K562 (cell line): ENCODE data around the gene UBXN10. TPM values are rescaled to one million over a fixed set of nuclear protein-coding genes. Genes with fewer than 3 reads are reported as not detected.

Source experiments
- AFF4 ChIP-seq: sonication (generic); formaldehyde crosslinking; IDR thresholded peaks from 2 replicates; pipeline ENCODE4 v1.8.0; 2023; ENCODE audit warnings: mild to moderate bottlenecking, missing genetic modification reagents
- FOSL1 ChIP-seq: fragments of 200-800 bp; sonication (Bioruptor generic); conservative IDR thresholded peaks from 2 replicates; pipeline ENCODE4 v1.6.1; 2016; ENCODE audit warnings: missing genetic modification characterization, missing compliant biosample characterization
- FOXJ3 ChIP-seq: sonication (generic); formaldehyde crosslinking; IDR thresholded peaks from 2 replicates; pipeline ENCODE4 v1.4.0; 2020; ENCODE audit warnings: mild to moderate bottlenecking, missing genetic modification reagents
- NEUROD1 ChIP-seq: fragments of 150-350 bp; IDR thresholded peaks from 2 replicates; pipeline ENCODE4 v1.6.1; 2014; ENCODE audit warnings: borderline replicate concordance, low read length, low read depth; ENCODE audit not compliant: partially characterized antibody
- NRF1 ChIP-seq, 2 experiments: fragments of 450-650 bp; IDR thresholded peaks in 1 of 2; conservative IDR thresholded peaks in 1 of 2; 2 replicates each; pipeline ENCODE4 v1.6.1; 2014; ENCODE audit warnings: mild to moderate bottlenecking in 2 of 2
- PHB2 ChIP-seq: fragments of 450-650 bp; IDR thresholded peaks from 2 replicates; pipeline ENCODE4 v1.6.1; 2017; ENCODE audit warnings: low read depth
- POLR2AphosphoS5 ChIP-seq: IDR thresholded peaks from 2 replicates; pipeline ENCODE4 v1.6.1; 2011; ENCODE audit warnings: mild to moderate bottlenecking, low read depth, low read length, moderate library complexity; ENCODE audit not compliant: control insufficient read depth, insufficient read depth
- SPI1 ChIP-seq: IDR thresholded peaks from 2 replicates; pipeline ENCODE4 v1.6.1; 2011; ENCODE audit warnings: low read depth, low read length, control low read depth, borderline replicate concordance
- ZBTB7A ChIP-seq: IDR thresholded peaks from 2 replicates; pipeline ENCODE4 v1.6.1; 2011; ENCODE audit warnings: low read depth, mild to moderate bottlenecking, low read length, moderate library complexity, borderline replicate concordance; ENCODE audit not compliant: control insufficient read depth
- ZMIZ1 ChIP-seq, 2 experiments: fragments of 150-350 bp in 1 of 2; IDR thresholded peaks; 2 replicates each; pipeline ENCODE4 v1.6.1; 2012 to 2016; ENCODE audit warnings: low read depth in 2 of 2, low read length in 2 of 2, mild to moderate bottlenecking in 1 of 2, moderate library complexity in 1 of 2
- ZNF655 ChIP-seq: fragments of 250-450 bp; sonication (Bioruptor Pico); IDR thresholded peaks from 2 replicates; pipeline ENCODE4 v1.5.0; 2021
- ZNF717 ChIP-seq: fragments of 250-450 bp; sonication (Bioruptor Pico); IDR thresholded peaks from 2 replicates; pipeline ENCODE4 v1.5.0; 2021
- ZNF785 ChIP-seq: fragments of 250-450 bp; sonication (Bioruptor Pico); IDR thresholded peaks from 2 replicates; pipeline ENCODE4 v1.4.0; 2020; ENCODE audit warnings: mild to moderate bottlenecking
- polyA plus RNA-seq, 8 experiments: library from polyadenylated mRNA; depleted of rRNA in 4 of 8; stranded (reverse) in 5 of 8; unstranded in 3 of 8; fragments of >200 nt; fragmentation: Nextera tagmentation in 2 of 8; fragmentation: Illumina TruSeq in 1 of 8; extraction: Ambion mirVana in 2 of 8; extraction: Trizol in 1 of 8; gene quantifications; 2 replicates each; pipeline versions ENCODE4 v1.2.1 to v1.2.3, GENCODE V29; 2011 to 2014; ENCODE audit warnings: inconsistent platforms in 1 of 8, missing spikeins in 1 of 8
- total RNA-seq, 7 experiments: library from RNA; depleted of rRNA in 6 of 7; stranded (reverse); fragments of >200 nt in 6 of 7; fragmentation: Illumina TruSeq in 2 of 7; extraction: Trizol in 2 of 7; gene quantifications; 2 replicates each; pipeline versions ENCODE4 v1.2.1 to v1.2.3, GENCODE V29; 2011 to 2021; ENCODE audit warnings: low replicate concordance in 1 of 7

Gene UBXN10
- total and polyA plus RNA-seq, 9 of the 15 experiments (the other 6 are each of a cell fraction or from before 2014, with no cell fraction given), result 10.7 to 17.7 (median 13.6) TPM

- TF ChIP-seq ZMIZ1 (IDR thresholded peaks at IDR 0.05; ENCODE audit: low read depth in 2 of 2, low read length in 2 of 2), result no peak
- no peak for TF ChIP-seq PHB2
- peak; percentile 23; the same call in 1 of the 2 replicates for TF ChIP-seq SPI1
- TF ChIP-seq NRF1 (conservative IDR thresholded peaks at IDR 0.05 in 1 of 2, IDR thresholded peaks at IDR 0.05 in 1 of 2), result peak; percentile 12 to 50; a peak in 1 of 4 replicates
- no peak for TF ChIP-seq ZNF655 (CRISPR knock-in tag)
- no peak for TF ChIP-seq POLR2AphosphoS5
- 0 out of 2 replicates have a peak, but pooled peaks have one; percentile 35 for TF ChIP-seq AFF4 (CRISPR knock-in tag)
- 0 out of 2 replicates have a peak, but pooled peaks have one; percentile 30 for TF ChIP-seq FOSL1 (tag)
- no peak for TF ChIP-seq NEUROD1
- no peak for TF ChIP-seq ZNF717
- TF ChIP-seq ZNF785 (CRISPR knock-in tag), result no peak
- no peak for TF ChIP-seq FOXJ3 (CRISPR knock-in tag)
- no peak for TF ChIP-seq ZBTB7A
These were observed 26.3 kb downstream of the UBXN10 start (continued) for GRCh38 chr1:20212085-20212684.
